Activated naive CD4-positive, alpha-beta T cell treated with anti-CD3 and anti-CD28 coated beads, Interleukin-2, amount 50 U/mL, for 72 hours (primary cell): ENCODE data around the gene ABL1. TPM values are rescaled to one million over a fixed set of nuclear protein-coding genes. Genes with fewer than 3 reads are reported as not detected.
A peak's percentile ranks its signal among the peaks of the same experiment; 100 is the strongest.
"Not testable (repeated sequence)": the region's sequence is repeated elsewhere in the genome, so short reads cannot be mapped to it uniquely, and the experiment has no call there.

ENCODE experiments used
- ATAC-seq, 2 donors: fragments of 150-1000 bp; cut with Tn5 transposase; 2 replicates each; pipeline ENCODE4 v1.10.0; 2021; ENCODE audit warnings: mild to moderate bottlenecking in 2 of 2, moderate library complexity in 2 of 2
- DNase-seq, 2 donors: peaks; one replicate each; pipeline ENCODE4 v3.0.0; 2021 to 2022; ENCODE audit warnings: low spot score in 2 of 2
- H3K27ac Mint-ChIP-seq, 2 donors: one replicate each; pipeline ENCODE4 v1.8.0; 2022; ENCODE audit warnings: mild to moderate bottlenecking in 2 of 2, mixed read lengths in 2 of 2
- H3K36me3 Mint-ChIP-seq, 2 donors: one replicate each; pipeline ENCODE4 v1.8.0; 2022; ENCODE audit warnings: mixed read lengths in 2 of 2
- H3K9me3 Mint-ChIP-seq, 2 donors: one replicate each; pipeline ENCODE4 v1.8.0; 2022; ENCODE audit warnings: mixed read lengths in 2 of 2
- total RNA-seq, 2 donors: library from RNA; stranded (reverse); gene quantifications; one replicate each; pipeline ENCODE4 v1.2.3, GENCODE V29; 2022

ABL1 gene
- total RNA-seq, result 10 to 100 TPM; 24.4 to 35.0 TPM

DNA sequence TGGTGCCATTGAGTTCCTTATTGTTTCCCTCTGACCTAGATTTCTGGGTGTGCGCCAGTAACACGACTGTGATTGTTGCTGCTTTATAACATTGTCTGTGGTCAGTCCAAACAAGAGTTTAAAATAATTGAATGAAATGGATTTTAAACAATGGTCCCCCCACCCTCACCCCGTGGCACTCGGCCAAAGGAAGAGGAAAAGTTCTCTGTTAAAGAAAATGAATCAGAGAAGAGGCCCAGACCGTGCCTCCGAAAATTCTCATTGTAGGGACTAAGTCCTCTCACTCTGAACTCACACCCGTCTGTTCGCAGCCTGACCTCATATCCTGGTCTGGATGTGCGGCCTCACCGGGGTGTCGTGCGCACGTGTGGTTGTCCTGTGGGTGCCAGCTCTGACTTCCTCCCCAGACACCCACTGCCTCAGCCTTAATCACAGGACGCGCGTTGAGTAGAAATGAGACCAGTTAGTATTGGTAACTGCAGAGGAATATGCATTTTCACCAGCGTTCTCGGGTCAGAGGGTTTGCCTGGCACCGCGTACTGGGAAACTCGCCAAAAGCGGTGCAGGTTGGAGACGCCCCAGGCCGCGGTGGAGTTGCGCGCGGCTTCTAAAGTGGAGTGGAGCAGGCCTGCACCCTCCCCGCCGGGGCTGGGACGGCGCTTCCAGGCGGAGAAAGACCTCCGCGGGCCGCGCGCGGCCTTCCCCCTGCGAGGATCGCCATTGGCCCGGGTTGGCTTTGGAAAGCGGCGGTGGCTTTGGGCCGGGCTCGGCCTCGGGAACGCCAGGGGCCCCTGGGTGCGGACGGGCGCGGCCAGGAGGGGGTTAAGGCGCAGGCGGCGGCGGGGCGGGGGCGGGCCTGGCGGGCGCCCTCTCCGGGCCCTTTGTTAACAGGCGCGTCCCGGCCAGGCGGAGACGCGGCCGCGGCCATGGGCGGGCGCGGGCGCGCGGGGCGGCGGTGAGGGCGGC, at the start of gene ABL1:
TSS of gene ABL1 (plus strand) at position 884 of the 966 bp plus-strand sequence. CDS start 193 bp downstream, outside the sequence.
- ATAC-seq, result peak; percentile 90 to 96
- H3K9me3 Mint-ChIP-seq, result no peaks in the 10 kb centered on the region
- peaks cover 0 to 6% of the 10 kb centered on the region in 2 donors for H3K36me3 Mint-ChIP-seq
- peak within 1 kb of the TSS; percentile 98 to 99 for H3K27ac Mint-ChIP-seq
- peak; percentile 60 to 87 for DNase-seq

DNA sequence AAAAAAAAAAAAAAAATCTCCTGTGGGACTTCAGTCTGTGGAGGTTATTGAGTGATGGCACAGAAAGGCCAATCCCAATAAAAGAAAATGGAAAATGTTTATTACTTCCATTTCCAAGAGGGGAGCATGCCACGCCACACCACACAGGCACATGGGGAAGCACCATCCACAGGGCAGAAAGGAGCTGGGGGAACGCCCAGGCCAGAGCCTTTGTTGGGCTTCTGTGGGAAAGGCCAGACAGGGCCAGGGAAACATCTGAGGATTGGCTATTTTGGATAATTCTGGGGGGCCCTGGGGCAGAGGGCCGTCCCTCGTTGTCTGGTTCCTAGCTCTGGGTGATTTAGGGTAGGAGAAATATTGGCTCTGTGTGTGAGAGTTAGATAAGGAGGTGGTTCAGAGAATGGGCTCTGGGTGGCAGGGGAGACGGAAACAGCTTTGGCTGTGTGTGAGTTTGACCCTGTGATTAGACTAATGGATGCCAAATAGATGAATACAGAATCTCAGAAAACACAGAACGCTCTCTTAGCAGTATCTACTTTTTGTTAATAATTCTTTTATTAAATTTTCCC, 49.0 kb upstream of the ABL1 start:
- H3K27ac Mint-ChIP-seq, result peak overlapping the region in 1 of 2 donors; percentile 37
- ATAC-seq, result no peak
- peaks cover 11 to 19% of the 10 kb centered on the region in 2 donors for H3K36me3 Mint-ChIP-seq
- DNase-seq, result no peak
- H3K9me3 Mint-ChIP-seq, result peaks cover 11 to 17% of the 10 kb centered on the region in 2 donors

DNA sequence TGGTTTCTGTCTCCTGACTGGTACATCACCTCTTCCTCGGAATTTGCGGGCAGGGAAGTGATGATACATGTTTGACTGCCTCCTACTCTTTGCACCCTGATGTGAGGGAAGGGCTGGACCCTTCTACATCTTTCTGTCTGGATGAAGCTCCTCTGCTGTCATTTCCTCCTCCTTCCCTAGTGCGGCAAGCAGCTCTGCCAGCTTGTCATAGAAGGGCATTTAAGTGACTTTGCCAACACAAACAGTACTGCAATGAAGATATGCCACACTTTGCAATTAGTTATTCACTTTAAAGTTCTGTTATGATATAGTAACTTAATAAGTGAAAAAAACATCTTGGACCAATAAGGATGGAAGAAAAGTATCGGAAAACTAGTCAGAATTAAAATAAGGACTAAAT, 48.5 kb upstream of the ABL1 start:
- DNase-seq (no peak), ATAC-seq (no peak)
- peaks cover 11 to 19% of the 10 kb centered on the region in 2 donors for H3K36me3 Mint-ChIP-seq
- peak overlapping the region in 1 of 2 donors; percentile 37 for H3K27ac Mint-ChIP-seq
- peaks cover 11 to 17% of the 10 kb centered on the region in 2 donors for H3K9me3 Mint-ChIP-seq

DNA sequence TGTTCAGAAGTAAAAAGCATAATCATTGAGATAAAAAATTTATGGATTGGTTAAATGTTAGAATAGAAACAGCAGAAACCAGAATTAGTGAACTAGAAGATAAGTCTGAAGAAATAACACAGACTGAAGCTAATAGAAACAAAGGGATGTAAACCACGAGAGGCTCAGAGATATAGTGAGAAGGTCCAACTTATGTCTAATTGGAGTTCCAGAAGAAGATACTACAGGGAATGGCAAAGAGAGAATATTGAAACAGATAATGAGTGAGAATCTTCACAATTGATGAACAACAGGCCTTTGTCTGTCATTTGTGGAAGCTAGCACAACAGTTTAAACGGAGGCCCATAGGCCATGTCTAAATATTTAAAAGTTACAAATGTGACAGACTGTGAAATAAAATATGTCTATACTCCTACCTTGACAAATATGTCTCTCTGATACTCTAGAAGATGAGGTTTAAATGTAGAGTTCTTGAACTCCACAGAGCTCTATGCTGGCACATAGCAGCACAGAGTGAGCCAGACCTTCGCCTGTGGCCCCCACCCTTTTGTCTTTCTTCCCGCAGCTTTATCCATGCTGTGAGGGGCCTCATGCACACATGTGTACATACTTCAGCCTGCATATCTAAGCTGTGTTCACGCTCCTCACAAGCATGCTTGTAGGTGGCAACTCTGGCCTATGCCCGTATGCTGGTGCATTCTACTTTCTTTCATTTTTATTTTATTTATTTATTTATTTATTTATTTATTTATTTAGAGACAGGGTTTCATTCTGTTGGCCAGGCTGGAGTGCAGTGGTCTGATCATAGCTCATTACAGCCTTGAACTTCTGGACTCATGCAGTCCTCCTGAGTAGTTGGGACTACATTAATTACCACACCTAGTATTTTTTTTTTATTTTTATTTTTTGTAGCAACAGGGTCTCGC, 45.0 kb upstream of the ABL1 start:
- DNase-seq (no peak), ATAC-seq (no peak)
- Mint-ChIP-seq H3K9me3 (peaks cover 11 to 17% of the 10 kb centered on the region in 2 donors), H3K36me3 (peaks cover 11 to 19% of the 10 kb centered on the region in 2 donors), H3K27ac (no peak overlapping the region)

DNA sequence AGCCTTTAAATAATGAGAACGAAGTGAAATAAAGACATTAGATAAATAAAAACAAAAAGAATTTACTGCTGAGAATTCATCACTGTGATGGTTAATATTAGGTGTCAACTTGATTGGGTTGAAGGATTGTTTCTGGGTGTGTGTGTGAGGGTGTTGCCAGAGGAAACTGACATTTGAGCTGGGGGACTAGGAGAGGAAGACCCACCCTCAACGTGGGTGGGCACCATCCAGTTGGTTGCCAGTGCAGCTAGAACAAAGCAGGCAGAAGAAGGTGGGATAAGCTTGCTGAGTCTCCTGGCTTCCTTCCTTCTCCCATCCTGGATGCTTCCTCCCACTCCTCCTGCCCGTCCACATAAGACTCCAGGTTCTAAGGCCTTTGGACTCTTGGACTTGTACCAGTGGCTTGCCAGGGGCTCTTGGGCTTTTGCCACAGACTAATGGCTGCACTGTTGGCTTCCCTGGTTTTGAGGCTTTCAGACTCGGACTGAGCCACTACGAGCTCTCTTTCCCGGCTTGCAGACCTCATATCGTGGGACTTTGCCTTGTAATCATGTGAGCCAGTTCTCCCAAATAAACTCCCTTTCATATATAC, 43.7 kb upstream of the ABL1 start:
- Mint-ChIP-seq H3K9me3 (peaks cover 11 to 17% of the 10 kb centered on the region in 2 donors), H3K36me3 (peaks cover 11 to 19% of the 10 kb centered on the region in 2 donors), H3K27ac (no peak overlapping the region)
- DNase-seq (no peak), ATAC-seq (no peak)

DNA sequence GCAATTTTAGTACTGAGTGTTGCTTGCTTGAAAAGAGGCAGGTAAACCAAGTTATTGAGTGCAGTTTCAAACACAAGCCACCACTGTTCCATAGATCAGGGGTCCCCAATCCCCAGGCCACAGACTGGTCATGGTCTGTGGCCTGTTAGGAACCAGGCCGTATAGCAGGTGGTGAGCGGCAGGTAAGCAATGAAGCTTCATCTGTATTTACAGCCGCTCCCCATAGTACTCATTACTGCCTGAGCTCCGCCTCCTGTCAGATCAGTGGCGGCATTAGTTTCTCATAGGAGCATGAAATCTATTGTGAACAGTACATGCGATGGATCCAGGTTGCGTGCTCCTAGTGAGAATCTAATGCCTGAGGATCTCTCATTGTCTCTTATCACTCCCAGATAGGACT, 41.5 kb upstream of the ABL1 start:
- peaks cover 9 to 16% of the 10 kb centered on the region in 2 donors for H3K9me3 Mint-ChIP-seq
- ATAC-seq, result no peak
- peaks cover 9 to 16% of the 10 kb centered on the region in 2 donors for H3K36me3 Mint-ChIP-seq
- H3K27ac Mint-ChIP-seq, result no peak overlapping the region
- DNase-seq, result no peak

DNA sequence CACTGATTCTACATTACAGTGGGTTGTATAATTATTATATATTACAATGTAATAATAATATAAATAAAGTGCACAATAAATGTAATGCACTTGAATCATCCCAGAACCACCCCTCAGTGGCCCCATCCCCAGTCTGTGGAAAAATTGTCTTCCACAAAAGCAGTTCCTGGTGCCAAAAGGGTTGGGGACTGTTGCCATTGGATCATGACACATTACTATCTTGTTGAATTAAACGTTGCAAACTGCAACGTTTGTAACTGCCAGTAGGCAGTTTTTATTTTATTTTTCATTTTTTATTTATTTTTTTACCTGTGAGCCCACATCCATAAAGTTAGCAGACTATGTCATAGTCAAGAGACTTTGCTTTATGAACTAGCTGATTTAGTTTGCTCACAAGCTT, 41.0 kb upstream of the ABL1 start:
- not testable (repeated sequence) for H3K27ac Mint-ChIP-seq, ATAC-seq, DNase-seq
- peaks cover 5 to 12% of the 10 kb centered on the region in 2 donors for H3K9me3 Mint-ChIP-seq
- peaks cover 5 to 12% of the 10 kb centered on the region in 2 donors for H3K36me3 Mint-ChIP-seq

DNA sequence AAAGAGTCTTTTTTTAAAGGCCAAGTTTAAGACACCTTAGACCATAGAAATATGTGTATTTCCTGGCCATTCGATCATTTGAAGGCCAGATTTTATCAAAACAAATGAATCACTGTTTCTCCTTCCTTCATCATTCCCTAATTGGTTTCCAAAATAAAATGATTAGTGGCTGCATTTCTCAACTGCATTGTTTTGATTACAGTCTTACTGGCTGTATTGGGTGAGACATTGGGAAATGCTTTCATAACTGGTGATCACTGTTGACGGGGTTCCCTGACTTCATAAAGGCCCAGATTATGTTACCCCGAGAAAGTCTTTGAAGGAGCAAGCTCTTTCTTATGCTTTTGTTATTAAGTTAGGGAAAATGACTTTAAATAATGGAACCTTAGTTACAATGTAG, 40.6 kb upstream of the ABL1 start:
- not testable (repeated sequence) for DNase-seq, H3K27ac Mint-ChIP-seq, H3K36me3 Mint-ChIP-seq, H3K9me3 Mint-ChIP-seq, ATAC-seq

DNA sequence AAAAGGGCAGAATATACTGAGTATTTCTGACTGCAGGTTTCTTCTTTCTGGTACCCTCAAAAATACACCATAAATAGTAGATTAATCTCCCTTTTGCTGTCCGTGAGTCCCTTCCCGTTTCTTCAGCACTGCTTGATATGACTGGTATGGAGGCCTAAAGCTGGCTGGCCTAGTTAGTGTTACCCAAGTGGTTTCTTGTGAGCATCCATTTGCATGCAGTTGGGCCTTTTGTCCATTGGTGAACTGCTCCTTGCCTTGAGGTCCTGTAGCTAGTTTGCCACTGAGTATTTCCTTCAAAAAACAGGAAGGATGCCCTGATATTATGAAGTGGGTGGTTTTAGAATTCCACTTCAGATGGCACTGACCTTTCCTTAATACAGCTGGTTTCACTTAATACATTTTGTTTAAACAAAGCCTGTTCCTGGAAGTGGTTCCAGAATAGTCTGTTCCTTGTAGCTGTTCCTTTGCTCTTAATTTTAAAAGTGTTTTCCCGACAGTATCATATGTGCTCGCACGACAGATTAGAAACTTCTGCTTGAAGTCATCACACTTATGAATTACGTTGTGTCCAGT, 40.0 kb upstream of the ABL1 start:
- no peak overlapping the region for H3K27ac Mint-ChIP-seq
- H3K9me3 Mint-ChIP-seq, result peaks cover 0 to 2% of the 10 kb centered on the region in 2 donors

DNA sequence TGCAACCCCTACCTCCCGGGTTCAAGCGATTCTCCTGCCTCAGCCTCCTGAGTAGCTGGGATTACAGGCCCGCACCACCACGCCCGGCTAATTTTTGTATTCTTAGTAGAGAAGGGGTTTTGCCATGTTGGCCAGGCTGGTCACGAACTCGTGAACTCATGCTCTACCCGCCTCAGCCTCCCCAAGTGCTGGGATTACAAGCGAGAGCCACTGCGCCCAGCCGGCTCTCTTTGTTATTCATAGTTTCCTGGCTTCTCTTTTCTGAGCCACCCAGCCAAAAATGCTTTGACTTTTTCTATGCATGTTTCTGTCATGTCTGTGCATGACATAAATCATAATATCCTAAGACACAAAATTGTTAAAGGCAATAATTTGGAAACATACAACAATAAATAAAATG, 31.9 kb upstream of the ABL1 start:
- not testable (repeated sequence) for H3K36me3 Mint-ChIP-seq

More for the DNA sequence above, 40.0 kb upstream of the ABL1 start:
- DNase-seq (no peak), ATAC-seq (no peak)
- peaks cover 0 to 2% of the 10 kb centered on the region in 2 donors for H3K36me3 Mint-ChIP-seq

DNA sequence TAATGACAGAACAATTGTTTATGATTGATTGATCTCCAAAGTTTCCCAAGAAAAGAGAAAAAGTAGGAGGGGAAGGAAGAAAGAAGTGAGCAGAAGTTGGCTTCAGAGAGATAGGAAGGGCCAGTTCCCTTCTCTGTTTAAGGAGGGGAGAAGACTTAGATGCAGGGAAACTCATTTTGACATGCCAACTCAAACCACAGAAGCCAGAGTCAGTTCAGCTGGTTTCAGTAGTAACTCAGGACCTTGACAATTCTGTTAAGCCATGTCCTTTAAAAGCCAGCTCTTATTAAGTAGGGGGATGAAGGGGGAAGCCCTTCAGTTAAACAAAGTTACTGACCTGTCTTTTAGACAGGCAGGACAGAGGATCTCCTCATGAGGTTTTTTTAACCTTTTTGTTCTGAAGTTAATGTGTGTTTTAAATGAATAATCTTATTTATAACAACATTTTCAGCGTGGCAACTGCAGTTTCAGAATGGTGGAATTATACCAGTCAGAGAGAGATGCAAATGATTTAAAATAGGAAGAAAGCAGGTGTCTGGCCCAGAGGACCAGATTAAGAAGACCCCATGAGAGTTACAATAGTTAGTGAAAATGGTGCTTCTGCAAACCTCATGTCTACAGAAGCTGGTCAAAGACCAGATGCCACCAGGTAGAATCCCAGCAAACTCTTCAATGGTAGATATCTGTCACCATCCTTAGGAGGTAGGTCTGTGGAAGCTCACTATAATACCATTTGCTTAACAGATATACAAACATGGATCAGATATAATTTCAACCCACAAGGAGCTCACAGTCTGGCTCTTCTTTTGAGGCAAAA, 29.3 kb upstream of the ABL1 start:
- no peaks in the 10 kb centered on the region for H3K36me3 Mint-ChIP-seq
- no peak overlapping the region for H3K27ac Mint-ChIP-seq
- DNase-seq, result no peak
- peak in 1 of 2 donors; percentile 33 for ATAC-seq
- H3K9me3 Mint-ChIP-seq, result no peaks in the 10 kb centered on the region

More for the DNA sequence above, 31.9 kb upstream of the ABL1 start:
- DNase-seq, H3K9me3 Mint-ChIP-seq, H3K27ac Mint-ChIP-seq, ATAC-seq: not testable (repeated sequence)

DNA sequence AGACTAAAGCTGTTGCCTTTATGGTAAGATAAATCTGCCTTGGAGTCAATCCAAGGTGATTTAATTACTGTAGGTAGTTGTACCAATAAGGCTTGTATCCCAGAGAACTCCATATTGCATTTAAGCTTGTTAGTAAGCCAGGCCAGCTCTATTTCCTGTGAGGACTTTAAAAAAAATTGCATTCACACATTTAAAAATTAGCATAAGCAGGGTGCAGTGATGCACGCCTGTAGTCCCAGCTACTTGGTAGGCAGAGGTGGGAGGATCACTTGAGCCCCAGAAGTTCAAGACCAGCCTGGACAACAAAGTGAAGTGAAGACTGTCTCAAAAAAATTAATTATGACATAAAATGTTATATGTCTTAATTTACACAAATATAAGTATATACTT, 28.7 kb upstream of the ABL1 start:
- no peak for ATAC-seq
- no peaks in the 10 kb centered on the region for H3K36me3 Mint-ChIP-seq
- H3K27ac Mint-ChIP-seq, result no peak overlapping the region
- DNase-seq, result no peak
- no peaks in the 10 kb centered on the region for H3K9me3 Mint-ChIP-seq

DNA sequence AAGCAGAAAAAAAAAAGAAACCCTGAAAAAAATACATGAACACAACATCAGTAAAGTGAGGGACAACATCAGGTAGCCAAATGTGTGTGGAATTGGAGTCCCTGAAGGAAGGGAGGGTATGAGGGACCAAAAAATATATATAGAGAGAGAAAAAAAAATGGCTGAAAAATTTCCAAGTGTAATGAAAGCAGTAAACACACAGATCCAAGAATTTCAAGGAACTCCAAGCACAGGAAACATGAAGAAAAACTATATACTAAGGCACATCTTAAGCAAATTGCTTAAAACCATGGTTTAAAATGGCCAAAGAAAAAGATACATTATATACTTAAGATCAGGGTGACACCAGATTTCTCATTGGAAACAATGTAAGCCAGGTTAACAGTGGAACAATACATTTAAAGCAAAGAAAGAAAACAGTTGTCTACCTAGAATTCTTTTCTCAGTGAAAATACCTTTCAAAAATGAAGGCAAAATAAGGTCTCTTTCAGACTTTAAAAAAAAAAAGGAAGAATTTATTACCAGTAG, 24.4 kb upstream of the ABL1 start:
- Mint-ChIP-seq H3K36me3 (peaks cover 6% of the 10 kb centered on the region in 2 donors), H3K27ac (no peak overlapping the region)

DNA sequence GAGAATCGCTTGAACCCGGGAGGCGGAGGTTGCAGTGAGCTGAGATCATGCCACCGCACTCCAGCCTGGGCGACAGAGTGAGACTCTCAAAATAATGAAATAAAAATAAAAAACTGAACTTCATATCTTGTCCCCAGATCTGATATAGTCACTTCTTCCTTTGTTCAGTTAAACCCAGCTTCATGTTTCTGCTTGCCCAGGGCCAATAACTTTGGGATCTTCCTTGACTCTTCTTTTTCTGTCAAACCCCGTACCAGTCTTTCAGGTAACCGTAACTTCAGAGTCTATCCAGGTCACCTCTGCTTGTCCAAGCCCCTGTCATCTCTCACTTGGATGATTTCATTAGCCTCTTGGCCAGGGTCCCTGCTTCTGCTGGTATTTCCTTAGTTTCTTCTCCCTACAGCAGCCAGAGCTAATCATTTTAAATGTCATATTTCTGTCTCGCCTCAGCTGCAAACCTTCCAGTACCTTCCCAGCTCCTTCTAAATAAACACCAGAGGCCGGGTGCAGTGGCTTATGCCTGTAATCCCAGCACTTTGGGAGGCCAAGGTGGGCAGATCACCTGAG, 19.7 kb upstream of the ABL1 start:
- ATAC-seq (no peak), DNase-seq (no peak)
- Mint-ChIP-seq H3K9me3 (peaks cover 10 to 18% of the 10 kb centered on the region in 2 donors), H3K27ac (no peak overlapping the region), H3K36me3 (peaks cover 14 to 24% of the 10 kb centered on the region in 2 donors)

More for the DNA sequence above, 24.4 kb upstream of the ABL1 start:
- H3K9me3 Mint-ChIP-seq, result peaks cover 0 to 6% of the 10 kb centered on the region in 2 donors
- no peak for ATAC-seq
- DNase-seq, result no peak
